Stimulated activated CD8-positive, alpha-beta memory T cell treated with anti-CD3 and anti-CD28 coated beads, Interleukin-15, amount 100 ng/mL, for 24 hours (primary cell): ENCODE measurements around the gene RBM14.
"Not testable (repeated sequence)": the region's sequence is repeated elsewhere in the genome, so short reads cannot be mapped to it uniquely, and the experiment has no call there.

Experiments used
- DNase-seq: peaks from one replicate; pipeline ENCODE4 v3.0.0-alpha.2; 2020; ENCODE audit warnings: low read depth

RBM14 gene

DNA sequence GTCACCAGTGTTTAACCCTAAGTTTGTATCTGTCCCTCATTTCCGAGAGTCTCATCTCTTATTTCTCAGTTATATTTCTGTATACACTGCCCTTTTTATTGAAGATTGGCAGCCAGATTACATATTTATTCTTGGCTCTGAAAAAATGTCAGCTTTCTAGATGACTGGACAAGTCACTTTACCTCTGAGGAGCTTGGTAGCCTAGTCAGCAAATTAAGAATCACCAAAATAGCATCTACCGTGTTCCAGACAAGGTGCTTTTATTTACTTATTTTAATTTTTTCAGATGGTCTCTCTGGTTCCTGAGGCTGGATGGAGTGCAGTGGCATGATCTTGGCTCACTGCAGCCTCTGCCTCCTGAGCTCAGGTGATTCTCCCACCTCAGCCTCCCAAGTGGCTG, 16.5 kb downstream of the RBM14 start:
- no peak for DNase-seq

DNA sequence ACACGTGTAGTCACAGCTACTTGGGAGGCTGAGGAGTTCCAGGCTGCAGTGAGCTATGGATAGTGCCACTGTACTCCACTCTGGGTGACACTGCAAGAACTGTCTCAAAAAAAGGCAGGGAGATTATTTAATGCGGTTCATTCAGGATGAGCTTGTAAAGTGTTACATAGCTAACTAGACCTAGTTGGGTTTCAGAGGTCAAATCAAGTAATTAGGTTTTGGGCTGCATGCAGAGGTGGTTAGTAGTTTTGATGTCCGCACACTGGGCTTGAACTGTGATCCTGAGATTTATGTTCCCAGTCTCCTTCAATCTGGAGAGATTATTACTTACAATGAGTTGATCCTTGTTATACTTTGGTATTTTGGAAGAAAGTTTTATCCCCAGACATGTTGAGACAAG, 20.0 kb downstream of the RBM14 start:
- no peak for DNase-seq

DNA sequence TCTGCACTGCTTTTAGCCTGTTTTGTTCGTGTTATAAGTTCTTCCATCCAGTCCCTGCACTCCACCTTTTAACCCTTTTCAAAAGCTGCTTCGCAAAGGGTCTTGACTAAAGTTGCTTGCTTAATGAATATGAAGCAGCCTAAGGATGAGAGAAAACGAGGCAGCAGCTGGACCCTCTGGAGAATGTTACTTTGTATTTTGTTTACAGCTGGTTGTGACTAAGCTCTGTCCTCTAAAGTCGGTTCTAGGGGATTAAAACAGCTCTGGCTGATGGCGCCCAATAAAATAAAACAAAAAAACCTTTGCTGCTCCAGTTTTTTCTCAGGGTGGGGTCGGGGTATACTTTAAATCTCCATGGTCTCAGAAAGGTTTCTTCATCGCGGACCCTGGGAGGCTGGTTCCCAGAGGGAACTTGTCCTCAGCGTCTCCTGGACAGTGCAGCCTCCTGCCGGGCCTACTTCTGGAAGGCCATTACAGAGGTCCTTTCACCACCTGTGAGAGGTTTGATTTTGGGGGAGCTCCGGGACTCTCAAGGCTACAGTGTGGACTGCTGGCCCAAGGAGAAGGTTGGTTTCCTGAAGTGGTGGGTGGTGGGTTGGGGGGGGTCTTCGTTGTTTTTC, 21.2 kb downstream of the RBM14 start:
- no peak for DNase-seq

DNA sequence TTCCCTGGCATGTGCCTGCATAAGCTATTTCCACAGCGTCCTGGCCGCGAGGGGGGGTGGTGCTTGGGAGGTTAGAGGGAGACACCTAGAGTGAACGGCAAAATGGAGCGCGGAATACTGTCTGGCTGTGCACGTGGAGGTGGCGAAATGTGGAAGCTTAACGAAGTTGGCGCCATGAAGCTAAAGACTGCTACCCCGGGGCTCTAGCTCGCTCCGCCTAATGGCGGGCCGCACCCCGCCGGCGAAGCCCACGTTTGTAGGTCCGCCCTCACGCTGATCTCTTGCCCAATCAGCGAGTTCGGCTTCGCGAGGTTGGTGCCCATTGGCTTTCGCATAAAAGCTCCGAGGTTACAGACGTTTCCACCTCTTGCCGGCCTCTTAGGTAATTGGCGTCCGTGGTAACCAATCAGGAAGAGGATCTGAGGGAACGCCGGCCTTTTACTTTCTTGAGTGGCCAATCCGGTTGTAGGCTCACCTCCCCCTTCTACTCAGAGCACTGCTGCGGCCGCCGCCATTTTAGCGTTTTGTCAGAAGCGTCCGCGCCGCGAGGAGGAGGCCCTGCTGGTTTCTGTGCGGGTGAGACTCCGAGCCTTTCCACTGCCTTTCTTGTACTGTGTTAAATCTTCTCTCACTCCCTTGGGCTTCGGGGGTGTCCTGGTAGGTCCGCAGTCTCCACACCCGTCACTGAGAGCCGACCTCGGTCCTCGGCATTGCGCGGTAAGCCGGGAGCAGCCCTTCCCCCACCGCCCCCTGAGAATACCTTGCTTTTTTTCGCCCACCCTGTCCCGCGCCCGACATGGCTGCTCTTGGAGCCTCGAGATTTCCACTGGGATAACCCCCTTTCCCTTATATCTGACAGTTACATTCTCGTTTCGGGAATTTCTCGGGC, 22.0 kb downstream of the RBM14 start, which contains the start of gene RBM4:
RBM4 (plus strand) TSS at position 527 of the 889 bp plus-strand sequence. CDS start 1,009 bp downstream, outside the sequence.
- DNase-seq = peak; percentile 72

DNA sequence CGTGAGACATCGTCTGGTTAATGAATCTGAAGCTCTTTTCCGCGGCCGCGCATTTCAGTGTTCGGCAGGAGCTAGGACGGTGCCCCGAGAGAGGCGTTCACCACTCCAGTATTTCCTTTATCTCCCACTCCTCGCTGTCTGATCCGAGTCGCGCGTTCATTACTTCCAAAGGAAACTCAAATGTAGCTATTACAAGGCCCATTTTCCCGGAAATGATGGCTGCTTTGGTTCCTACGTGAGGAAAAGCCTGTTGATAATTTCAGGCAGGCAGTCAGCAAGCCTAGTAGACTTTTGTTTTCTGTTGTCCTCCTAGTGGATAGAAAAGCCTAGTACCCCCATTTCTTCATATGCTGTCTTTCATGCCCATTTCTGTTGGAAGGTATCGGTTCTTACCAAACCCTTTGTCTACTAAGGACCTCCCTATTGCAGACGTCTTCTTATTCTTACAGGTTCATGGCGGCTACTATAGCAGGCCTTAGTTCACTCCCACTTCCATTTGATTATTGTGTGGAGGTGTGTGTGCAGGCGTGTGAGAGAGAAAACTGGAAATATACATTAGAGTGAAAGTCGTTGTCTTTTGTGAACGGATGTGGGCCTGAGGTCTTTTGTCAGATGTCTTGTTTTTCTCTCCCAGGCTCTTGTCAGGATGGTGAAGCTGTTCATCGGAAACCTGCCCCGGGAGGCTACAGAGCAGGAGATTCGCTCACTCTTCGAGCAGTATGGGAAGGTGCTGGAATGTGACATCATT, 22.8 kb downstream of the RBM14 start:
- DNase-seq = no peak

GRCh38 chr11:66639814-66640340, 23.4 kb downstream of the RBM14 start:
- DNase-seq = not testable (repeated sequence)

GRCh38 chr11:66641834-66642233, 25.4 kb downstream of the RBM14 start:
- DNase-seq = no peak

- no peak for DNase-seq
Measured at GRCh38 chr11:66643745-66644437, 27.5 kb downstream of the RBM14 start.

GRCh38 chr11:66646828-66647227, 30.4 kb downstream of the RBM14 start:
- no peak for DNase-seq

DNA sequence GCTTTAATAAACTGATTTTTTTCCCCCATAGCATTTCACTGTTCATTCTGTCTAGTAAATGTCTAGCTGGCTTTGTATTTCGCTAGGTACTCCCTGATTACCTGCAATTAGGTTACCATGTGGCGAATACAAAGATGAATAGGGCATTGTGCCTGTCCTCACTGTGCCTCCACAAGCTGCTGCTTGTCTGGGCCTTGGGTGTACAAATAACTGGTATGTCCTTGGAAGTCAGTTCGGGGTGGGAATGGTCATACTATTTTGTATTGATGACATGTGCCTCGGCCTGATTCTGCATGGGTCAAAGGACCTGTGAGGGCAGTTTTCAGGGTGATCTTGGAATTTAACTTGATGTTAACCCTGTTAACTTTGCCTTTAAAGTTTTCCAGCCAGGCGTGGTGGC, 33.5 kb downstream of the RBM14 start:
- DNase-seq = no peak

- DNase-seq = no peak
Measured at GRCh38 chr11:66651016-66651415, 34.6 kb downstream of the RBM14 start.

DNA sequence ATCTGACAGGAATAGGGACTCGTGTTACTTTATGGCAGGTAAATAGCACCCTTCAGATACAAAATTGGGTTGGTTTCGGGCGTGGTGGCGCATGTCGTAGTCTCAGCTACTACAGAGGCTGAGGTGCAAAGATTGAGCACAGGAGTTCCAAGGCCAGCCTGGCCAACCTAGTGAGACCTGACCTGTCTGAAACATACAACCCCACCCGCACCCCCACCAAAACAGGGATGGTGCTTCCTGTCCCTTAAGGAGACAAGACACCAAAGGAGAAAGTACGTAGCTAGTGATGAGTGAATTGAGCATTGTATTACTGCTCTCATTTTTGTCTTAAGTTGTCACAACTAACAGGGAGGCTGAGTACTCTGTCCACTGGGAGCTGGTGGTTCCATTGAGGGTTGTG, 36.2 kb downstream of the RBM14 start:
- no peak for DNase-seq

GRCh38 chr11:66653123-66653522, 36.7 kb downstream of the RBM14 start:
- DNase-seq = no peak

DNA sequence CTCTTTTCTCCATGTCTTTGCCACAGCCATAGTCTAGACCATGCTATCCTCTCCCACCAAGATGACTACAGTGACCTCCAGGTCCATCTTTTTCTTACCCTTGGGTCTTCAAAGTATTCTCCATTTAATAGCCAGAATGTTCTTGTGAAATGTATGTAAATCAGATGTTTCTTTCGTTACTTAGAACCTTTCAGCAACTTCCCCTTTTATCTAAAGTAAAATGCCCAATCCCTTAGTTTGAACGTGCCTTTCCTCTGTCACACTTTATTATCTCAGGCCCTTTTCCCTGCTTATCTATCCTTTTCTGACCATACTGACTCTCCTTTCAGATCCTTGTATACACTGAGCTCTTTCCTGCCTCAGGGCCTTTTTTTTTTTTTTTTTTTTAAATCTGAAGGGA, 43.3 kb downstream of the RBM14 start:
- DNase-seq = no peak

- no peak for DNase-seq
Measured at GRCh38 chr11:66663741-66664296, 47.4 kb downstream of the RBM14 start.

DNA sequence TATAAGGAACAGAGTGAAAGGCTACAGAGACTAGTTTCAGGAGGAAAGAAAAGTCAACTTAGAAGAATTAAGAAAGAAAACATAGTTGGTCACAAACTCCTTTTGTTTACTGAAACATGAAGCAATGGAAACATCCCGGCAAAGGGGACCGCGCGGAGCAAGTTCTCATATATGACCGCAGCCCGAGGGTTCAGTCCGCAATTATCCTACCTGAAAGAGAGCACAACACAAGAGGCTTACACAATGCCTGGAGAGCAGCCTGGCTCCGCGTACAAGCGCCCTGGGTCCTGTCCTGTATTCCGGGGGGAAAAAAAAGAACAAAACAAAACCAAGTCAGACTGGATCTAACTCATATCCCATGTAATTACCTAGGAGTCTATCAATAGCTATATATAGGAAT, 48.9 kb downstream of the RBM14 start:
- no peak for DNase-seq

GRCh38 chr11:66670816-66671215, 54.4 kb downstream of the RBM14 start:
- no peak for DNase-seq

GRCh38 chr11:66674964-66675602, 58.7 kb downstream of the RBM14 start:
- no peak for DNase-seq

DNA sequence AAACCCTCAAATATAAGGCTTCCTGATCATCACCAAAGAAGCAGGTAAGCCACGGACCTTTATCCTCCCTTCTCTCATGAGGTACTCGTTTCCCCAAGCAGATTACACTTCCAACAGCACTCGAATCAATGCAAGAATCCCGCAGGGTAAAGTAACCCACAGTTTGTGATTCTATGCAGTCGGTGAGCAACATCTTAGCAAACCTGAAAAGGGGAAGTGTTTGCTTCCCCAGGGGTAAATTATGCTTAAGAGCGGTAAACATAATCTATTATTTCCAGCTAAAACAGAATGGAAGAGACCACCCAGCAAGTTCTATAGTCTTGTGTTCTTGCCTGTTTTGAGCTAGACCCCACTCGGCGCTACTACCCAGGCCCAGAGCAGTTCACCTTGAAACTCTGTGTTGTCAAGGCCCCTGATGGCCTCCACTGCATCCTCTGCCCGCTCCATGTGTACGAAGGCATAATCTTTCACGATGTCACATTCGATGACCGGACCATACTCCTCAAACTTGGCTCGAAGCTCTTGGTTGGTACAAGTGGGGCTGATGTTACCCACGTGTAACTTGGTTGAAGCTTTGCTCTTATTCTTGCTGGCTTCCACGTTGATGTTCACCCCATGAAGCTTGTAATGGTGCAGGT, 60.0 kb downstream of the RBM14 start:
- DNase-seq = no peak
